Anterior cingulate cortex (tissue), 58 donors: Measurements from ENCODE around the gene SCAMP3.
"Not testable (repeated sequence)": the region's sequence is repeated elsewhere in the genome, so short reads cannot be mapped to it uniquely, and the experiment has no call there.

ENCODE experiments used
- DNase-seq, 58 donors: peaks; one replicate each; lab custom pipeline; 2025; lab: John Stamatoyannopoulos, UW

The SCAMP3 gene

DNA sequence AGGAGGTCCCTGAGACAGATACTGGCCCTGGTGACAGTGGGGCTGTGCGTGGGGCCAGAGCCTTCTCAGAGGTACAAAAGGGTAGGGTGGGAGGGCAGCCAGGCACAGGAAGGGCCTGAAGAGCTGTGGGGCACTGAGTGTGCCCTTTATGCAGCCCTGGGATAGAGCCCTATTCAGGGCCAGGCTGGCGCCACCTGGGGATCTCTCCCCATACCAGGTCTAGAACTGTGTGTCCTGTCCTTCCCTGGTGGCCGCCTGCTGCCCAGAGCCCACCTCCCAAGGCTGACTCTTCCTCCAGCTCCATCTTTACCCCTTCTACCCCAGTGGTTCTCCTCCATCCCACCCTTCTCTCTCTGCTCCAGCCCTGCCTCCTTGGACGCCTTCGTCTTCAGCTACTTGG lies 28.7 kb downstream of the SCAMP3 start:
- DNase-seq: not testable (repeated sequence)

DNA sequence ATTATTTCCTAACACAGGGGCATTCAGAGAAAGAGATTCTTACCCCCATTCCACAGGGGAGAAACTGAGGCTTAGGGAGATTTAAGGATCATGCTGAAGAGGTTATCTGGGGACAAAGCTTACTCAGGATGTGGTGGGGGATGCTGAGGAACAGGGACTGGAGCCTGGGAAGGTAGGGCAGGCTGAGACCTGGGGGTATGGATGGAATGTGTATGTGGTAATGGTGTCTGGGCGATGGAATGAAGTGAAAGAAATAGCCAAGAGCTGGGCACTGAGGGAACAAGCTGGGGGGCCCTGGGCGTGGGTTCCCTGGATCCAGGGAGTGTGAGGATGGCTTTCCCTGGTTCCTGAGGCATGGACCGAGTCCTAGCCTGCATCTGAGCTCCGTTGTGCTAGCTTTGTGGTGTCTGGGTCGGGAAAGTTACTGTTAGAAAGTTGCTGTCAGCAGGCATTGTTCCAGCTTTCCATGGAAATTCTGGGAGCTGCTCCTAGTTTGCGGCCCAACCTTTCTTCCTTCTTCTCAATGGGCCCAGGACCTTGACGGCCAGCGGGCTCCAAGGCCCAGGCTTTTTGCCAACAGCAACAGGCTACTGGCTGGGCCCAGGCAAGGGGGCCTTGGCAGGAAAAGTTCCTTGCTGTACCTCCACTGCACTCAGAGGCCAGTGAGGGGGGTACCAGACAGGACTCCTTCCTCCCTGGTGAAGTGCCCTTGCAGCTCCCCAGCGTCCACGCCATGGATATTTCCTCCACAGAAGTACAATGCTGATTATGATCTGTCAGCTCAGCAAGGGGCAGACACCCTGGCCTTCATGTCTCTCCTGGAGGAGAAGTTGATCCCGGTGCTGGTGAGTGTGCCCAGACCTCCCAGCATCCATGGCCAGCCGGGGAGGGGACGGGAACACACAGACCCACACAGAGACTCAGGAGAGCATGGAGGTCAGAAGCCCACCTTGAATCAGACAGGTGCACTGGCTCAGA lies 29.9 kb downstream of the SCAMP3 start:
- DNase-seq: peak in 37 of 58 donors; percentile 4 to 71 (median 35)

DNA sequence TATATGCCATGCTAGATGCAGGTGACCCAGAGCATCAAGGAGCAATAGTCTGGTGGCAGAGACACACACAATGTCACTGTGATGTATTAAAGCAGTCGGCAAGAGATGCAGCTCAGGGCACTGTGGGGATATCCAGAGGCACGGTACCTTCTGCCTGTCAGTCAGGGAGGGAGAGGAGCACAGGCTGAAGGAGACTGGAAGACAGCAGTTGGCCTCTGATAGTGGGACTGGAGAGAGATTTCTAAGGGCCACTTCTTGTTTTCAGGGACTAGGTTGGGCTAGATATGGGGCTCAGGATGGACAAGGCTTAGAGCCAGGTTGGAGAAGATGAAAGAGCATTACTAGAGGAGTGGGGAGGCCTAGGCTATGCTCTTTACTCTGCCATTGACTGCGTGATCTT lies 30.9 kb downstream of the SCAMP3 start:
- DNase-seq: not testable (repeated sequence)

DNA sequence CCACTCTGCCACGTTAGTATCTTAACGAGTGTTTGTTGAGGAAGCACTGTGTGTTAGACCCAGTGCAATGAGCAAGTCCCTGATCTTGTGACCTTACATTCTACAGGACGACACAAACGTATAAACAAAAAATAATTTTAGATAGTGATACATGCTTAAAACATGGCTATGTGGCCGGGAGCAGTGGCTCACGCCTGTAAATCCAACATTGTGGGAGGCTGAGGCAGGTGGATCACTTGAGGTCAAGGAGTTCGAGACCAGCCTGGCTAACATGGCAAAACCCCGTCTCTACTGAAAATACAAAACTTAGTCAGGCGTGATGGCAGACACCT lies 34.1 kb downstream of the SCAMP3 start:
- no peak for DNase-seq

DNA sequence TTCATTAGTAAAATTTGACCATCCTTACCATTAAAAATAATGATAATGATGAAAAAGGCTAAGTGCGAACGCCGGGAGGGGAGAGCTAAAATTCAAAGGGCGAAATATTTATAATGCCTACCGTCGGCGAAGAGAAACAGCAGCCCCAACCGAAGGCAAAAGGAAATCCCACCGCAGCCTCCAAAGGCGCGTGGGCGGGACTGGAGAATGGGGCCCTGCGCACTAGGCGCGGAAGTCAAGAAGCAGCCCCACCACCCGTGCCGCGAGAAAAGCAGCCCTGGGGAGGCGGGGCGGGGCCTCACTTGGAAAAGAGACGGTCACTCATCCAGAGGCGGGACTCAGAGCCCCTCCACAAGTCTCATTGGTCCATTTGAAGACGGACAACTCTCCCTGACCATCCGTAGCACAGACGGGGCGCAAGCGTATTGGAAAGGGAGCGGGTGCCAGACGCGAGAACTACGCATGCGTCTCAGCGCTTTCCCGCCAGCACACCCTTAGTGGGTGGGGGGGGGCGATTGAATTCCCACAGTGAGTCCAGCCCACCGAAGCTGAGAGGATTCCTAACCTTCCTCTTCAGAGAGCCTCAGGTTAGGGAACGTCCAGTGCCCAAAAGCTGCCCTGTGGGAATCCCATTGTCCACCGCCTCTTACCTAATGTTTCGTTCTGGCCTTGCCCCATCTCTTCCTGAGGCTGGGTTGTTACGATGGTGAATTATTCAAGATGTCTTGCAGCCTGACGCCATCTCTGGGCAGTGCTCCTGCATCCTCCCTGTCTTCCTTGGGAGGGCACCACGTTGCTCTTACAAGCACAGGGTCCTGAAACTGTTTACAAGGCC lies 34.7 kb downstream of the SCAMP3 start:
- peak; percentile 89 to 99 (median 97) for DNase-seq

DNA sequence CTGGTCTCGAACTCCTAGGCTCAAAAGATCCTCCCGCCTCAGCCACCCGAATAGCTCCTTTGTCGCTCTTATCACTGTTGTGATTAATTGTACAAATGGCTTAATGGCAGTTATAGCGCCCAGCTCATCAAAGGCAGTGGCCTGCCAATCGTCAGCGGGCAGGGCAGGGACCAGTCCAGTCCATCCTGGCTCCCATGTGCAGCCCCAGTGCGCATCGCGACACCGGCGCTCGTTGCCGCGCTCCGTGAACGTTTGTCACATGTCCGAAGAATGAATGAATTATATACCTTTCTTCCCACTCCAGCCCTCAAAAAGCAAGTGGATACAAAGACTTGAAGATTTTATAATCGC lies 35.3 kb downstream of the SCAMP3 start:
- DNase-seq: peak in 37 of 58 donors; percentile 6 to 68 (median 41)

DNA sequence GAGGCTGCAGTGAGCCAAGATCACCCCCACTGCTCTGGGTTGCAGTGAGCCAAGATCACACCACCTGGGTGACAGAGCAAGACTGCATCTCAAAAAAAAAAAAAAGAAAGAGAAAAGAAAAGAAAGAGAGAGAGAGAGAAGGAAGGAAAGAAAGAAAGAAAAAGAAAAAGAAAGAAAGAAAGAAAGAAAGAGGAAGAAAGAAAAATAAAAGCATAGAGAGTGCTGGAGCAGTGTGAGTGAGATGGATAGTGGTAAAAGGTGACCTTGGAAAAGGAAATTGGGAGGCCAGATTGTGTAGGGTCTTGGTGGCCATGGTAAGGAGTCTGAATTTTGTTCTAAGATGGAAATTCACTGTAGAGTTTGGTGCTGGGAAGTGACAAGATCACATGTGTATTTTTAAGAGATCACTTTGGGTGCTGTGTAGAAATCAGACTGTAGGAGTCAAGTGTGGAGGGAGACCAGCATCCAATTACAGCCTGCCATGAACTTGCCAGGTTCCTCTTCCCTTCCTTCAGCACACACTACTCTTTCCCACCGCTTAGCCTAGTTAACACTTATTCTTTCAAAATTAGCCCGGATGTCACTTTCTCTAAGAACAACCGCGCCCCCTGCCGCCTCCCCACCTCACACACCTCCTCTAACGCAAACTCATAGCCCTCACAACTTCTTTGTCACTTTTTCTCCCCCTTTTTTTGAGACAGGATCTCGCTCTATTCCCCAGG lies 35.8 kb downstream of the SCAMP3 start:
- DNase-seq: peak in 43 of 58 donors; percentile 11 to 68 (median 44)

DNA sequence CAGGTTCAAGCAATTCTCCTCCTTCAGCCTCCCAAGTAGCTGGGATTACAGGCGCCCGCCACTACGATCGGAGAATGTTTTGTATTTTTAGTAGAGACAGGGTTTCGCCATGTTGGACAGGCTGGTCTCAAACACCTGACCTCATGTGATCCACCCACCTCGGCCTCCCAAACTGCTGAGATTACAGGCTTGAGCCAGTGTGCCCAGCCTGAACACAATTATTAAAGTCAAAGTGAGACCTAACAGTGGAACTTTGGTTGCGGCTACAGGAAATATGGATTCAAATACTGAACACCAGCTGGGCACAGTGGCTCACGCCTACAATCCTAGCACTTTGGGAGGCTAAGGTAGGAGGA lies 36.8 kb downstream of the SCAMP3 start:
- not testable (repeated sequence) for DNase-seq

DNA sequence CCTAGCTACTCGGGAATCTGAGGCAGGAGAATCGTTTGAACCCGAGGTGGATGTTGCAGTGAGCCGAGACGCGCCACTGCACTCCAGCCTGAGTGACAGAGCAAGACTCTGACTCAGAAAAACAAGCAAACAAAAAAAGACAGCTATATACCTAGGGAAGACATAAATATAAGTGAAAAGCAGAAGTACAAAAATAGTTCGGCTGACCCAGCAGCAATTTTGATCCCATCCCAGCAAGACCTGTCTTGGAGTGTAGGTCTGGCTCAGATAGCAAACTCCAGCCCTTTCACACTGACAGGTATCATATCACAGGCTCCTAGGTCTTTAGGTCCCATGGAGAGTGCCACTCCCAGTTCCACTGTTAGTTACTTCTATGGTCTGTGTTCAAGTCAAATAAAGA lies 39.1 kb downstream of the SCAMP3 start:
- DNase-seq: no peak

DNA sequence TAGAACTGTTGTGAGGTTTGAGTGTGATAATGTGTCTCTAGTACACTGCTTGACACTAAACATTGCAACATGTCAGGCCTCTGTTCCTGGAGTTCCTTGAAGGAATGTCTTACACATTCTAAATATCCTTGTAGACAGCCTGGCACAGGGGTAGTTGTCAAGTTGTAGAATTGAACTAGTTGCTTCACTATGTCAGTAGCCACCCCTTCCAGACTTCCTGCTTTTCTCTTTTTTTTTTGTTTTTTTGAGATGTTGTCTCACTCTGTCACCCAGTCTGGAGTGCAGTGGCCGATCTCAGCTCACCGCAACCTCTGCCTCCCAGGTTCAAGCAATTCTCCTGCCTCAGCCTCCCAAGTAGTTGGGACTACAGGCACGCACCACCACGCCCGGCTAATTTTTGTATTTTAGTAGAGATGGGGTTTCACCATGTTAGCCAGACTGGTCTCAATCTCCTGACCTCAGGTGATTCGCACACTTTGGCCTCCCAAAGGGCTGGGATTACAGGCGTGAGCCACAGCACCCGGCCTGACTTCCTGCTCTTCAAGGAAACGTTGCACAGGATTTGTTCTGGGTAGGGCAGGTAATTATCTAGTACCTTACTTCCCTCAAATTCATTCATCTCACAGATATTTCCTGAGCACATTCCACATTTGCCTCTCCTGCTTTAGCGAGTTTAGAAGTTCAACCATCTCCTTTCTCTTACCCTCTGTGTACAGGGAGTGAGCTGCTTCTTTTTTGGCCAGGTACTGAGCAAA lies 41.8 kb downstream of the SCAMP3 start:
- DNase-seq: not testable (repeated sequence)

DNA sequence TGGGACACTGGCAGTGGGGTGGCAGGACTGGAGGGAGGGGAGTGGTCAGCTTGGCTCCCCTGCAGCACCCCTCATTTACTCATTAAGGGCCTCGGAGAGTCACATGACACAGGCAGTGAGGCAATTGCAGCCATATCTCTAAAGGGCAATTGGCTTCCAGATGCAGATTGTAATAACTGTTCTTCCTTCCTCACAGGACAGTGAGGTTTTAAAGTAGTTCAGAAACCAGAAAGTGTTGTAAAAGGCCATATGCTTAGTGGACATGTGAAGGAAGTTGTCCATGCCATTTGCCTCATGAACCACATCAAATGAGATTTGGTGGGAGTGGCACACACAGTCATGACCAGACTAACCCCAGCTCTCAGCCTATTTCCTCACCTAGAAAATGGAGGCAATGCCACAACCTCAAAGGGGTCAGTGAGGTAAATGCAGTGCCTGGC lies 42.5 kb downstream of the SCAMP3 start:
- DNase-seq: peak in 44 of 58 donors; percentile 6 to 73 (median 24)

DNA sequence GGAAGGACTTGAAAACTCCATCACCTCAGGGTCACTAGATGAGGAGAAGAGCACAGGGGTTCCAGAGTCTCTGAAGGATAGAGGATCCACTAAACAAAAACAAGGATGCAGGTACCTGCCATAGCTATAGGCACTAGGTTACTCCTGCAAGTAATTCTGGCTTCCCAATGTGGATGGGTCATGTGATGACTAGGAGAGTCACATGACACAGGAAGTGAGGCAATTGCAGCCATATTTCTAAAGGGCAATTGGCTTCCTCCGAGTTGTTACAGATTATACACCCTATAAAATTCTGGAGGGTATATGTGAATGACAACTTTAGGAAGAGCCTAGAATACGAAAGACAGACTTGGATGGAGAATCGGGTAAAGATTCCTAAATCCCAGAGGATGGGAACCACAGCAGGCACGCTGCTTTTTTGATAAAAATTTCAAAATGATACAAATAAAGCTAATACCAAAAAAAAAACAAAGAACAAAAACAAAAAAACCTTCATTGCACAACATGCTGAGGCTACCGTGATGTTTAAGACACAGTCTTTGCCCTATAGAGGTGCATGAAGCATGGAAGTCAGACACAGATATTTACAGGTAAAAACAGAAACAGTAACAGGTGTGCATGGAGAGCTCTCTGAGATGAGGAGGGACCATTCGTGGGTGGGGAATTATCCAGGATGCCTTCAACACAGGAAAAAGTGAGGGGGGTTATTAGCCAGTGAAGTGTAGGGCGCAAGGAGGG lies 43.1 kb downstream of the SCAMP3 start:
- peak in 52 of 58 donors; percentile 10 to 88 (median 50) for DNase-seq

DNA sequence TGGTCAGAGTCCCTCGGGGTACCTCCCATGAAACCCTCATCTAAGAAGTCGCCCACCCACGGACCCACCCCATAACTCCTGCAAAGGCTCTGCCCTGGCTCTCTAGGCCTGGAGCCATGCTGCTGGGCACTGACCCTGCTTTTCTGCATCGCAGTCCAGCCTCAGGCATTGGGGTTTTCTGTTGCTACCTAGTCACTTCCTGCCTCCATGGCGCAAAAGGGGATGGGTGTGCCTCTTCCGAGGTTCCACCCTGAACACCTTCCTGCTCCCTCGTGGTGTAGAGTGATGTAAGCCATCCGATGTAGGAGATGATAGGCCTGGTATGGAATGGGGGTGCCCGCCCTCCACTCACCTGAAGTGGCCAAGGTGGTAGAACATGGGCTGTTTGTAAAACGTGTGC lies 47.5 kb downstream of the SCAMP3 start:
- DNase-seq: not testable (repeated sequence)

DNA sequence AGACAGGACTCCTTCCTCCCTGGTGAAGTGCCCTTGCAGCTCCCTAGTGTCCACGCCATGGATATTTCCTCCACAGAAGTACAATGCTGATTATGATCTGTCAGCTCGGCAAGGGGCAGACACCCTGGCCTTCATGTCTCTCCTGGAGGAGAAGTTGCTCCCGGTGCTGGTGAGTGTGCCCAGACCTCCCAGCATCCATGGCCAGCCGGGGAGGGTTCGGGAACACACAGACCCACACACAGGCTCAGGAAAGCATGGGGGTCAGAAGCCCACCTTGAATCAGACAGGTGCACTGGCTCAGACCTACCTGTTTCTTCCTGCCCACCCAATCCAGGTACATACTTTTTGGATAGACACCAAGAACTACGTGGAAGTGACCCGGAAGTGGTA lies 50.1 kb downstream of the SCAMP3 start:
- DNase-seq: not testable (repeated sequence)

DNA sequence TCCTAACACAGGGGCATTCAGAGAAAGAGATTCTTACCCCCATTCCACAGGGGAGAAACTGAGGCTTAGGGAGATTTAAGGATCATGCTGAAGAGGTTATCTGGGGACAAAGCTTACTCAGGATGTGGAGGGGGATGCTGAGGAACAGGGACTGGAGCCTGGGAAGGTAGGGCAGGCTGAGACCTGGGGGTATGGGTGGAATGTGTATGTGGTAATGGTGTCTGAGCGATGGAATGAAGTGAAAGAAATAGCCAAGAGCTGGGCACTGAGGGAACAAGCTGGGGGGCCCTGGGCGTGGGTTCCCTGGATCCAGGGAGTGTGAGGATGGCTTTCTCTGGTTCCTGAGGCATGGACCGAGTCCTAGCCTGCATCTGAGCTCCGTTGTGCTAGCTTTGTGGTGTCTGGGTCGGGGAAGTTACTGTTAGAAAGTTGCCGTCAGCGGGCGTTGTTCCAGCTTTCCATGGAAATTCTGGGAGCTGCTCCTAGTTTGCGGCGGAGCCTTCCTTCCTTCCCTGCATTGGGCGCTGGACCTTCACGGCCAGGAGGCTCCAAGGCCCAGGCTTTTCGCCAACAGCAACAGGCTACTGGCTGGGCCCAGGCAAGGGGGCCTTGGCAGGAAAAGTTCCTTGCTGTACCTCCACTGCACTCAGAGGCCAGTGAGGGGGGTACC lies 50.6 kb downstream of the SCAMP3 start:
- DNase-seq: peak in 3 of 58 donors; percentile 7 to 26 (median 9)

DNA sequence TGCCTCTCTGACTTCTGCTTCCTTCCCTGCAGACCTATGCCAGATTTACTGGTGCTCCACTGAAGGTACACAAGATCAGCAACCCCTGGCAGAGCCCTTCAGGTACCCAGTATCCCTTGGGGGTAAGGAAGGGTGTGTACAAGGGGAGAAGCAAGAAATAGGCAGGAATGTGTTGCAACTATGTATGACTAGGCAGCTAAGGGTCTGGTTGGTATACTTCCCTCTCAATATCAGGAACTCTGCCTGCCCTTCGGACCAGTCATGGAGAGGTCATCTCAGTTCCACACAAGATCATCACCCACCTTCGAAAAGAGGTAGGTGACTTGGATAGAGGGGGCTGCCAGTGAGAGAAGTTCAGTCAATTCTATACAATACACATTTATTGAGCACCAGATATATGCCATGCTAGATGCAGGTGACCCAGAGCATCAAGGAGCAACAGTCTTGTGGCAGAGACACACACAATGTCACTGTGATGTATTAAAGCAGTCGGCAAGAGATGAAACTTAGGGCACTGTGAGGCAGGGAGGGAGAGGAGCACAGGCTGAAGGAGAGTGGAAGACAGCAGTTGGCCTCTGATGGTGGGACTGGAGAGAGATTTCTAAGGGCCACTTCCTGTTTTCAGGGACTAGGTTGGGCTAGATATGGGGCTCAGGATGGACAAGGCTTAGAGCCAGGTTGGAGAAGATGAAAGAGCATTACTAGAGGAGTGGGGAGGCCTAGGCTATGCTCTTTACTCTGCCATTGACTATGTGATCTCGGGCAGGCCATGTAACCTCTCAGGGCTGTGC lies 51.7 kb downstream of the SCAMP3 start:
- no peak for DNase-seq

DNA sequence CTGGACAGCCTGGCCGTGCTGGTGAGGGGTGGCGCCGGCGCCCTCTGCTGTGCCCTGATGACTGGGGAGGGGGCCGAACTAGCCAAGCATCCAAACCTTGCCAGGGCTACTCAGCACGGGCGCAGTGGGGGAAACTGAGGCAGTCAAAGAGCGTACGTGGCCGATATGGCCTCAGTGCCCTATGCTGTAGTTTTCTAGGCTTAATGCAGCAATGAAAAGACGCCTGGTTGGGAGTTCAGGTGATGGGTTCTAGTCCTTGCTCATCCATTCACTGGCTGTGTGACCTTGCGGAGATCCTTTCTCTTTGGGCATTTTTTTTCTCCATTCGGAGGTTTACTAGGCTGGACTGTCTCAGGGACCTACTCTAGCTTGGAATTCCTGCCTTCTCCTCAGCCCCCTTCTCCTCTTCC lies 52.8 kb downstream of the SCAMP3 start:
- no peak for DNase-seq
